OCI-LY7 (cell line): ENCODE measurements around the gene NES. TPM values are rescaled to one million over a fixed set of nuclear protein-coding genes. Genes with fewer than 3 reads are reported as not detected.

ENCODE experiments used
- BruUV-seq: library from RNA; stranded (reverse); fragments of 400-500 nt; replicated peaks from 2 replicates; lab custom pipeline; 2021; lab: Mats Ljungman, UMichigan
- CTCF ChIA-PET: fragments of 300-600 bp; sonication (Branson Sonifier 250); formaldehyde crosslinking; loops from one replicate; lab custom pipeline; 2022; ENCODE audit warnings: antibody characterized with exemption; ENCODE audit not compliant: unreplicated experiment; lab: Charles Lee
- POLR2A ChIA-PET: fragments of 300-600 bp; sonication (Branson Sonifier 250); formaldehyde crosslinking; loops from one replicate; lab custom pipeline; 2022; ENCODE audit warnings: antibody characterized with exemption; lab: Charles Lee
- DNase-seq: peaks from one replicate; pipeline ENCODE4 v3.0.0-alpha.2; 2015; ENCODE audit warnings: low spot score
- H2AFZ ChIP-seq: fragments of 200-600 bp; sonication (generic), shearing (Covaris generic); 2 replicates; pipeline ENCODE4 v1.6.1; 2014; ENCODE audit warnings: mild to moderate bottlenecking, antibody characterized with exemption, low read length, moderate library complexity
- H3K27ac ChIP-seq: fragments of 200-600 bp; sonication (generic); 2 replicates; pipeline ENCODE4 v1.5.1; 2014; ENCODE audit warnings: mixed run types, low read depth, mild to moderate bottlenecking, moderate library complexity, low read length, inconsistent platforms; ENCODE audit not compliant: poor library complexity, severe bottlenecking
- H3K36me3 ChIP-seq: fragments of 200-600 bp; sonication (generic); 2 replicates; pipeline ENCODE4 v1.6.1; 2014; ENCODE audit warnings: mild to moderate bottlenecking, antibody characterized with exemption, low read length, moderate library complexity, mixed read lengths; ENCODE audit not compliant: insufficient read depth
- H3K4me1 ChIP-seq: fragments of 200-600 bp; sonication (generic); 2 replicates; pipeline ENCODE4 v1.5.1; 2014; ENCODE audit warnings: mild to moderate bottlenecking, low read length; ENCODE audit not compliant: insufficient read depth, poor library complexity, severe bottlenecking
- H3K4me2 ChIP-seq: fragments of 200-600 bp; sonication (generic); 2 replicates; pipeline ENCODE4 v1.6.1; 2014; ENCODE audit warnings: mild to moderate bottlenecking, low read length
- H3K4me3 ChIP-seq: fragments of 200-600 bp; sonication (generic); 2 replicates; pipeline ENCODE4 v1.5.1; 2014; ENCODE audit warnings: mild to moderate bottlenecking, low read depth, low read length; ENCODE audit not compliant: poor library complexity, severe bottlenecking
- H3K79me2 ChIP-seq: fragments of 200-600 bp; sonication (generic); 2 replicates; pipeline ENCODE4 v1.6.1; 2016; ENCODE audit warnings: low read depth, mild to moderate bottlenecking, low read length, moderate library complexity, mixed read lengths; ENCODE audit not compliant: insufficient read depth
- H3K9me2 ChIP-seq: fragments of 200-600 bp; sonication (generic); 2 replicates; pipeline ENCODE4 v1.6.1; 2016; ENCODE audit warnings: mild to moderate bottlenecking, low read length, mixed read lengths; ENCODE audit not compliant: insufficient read depth
- H3K9me3 ChIP-seq: fragments of 200-600 bp; sonication (generic); 2 replicates; pipeline ENCODE4 v1.6.1; 2014; ENCODE audit warnings: mild to moderate bottlenecking, mixed run types, low read length, mixed read lengths
- H4K20me1 ChIP-seq: fragments of 200-600 bp; sonication (generic); 2 replicates; pipeline ENCODE4 v1.6.1; 2014; ENCODE audit warnings: mild to moderate bottlenecking, antibody characterized with exemption, low read length, moderate library complexity, mixed read lengths; ENCODE audit not compliant: insufficient read depth
- EZH2phosphoT487 ChIP-seq: fragments of 200-600 bp; sonication (generic); IDR thresholded peaks from 2 replicates; pipeline ENCODE4 v1.6.1; 2018; ENCODE audit warnings: low read depth, borderline replicate concordance, mild to moderate bottlenecking, mixed run types, antibody characterized with exemption, low read length, moderate library complexity, mixed read lengths
- intact Hi-C: fragments of 100-400 bp; cut with micrococcal nuclease; formaldehyde crosslinking; loops from one replicate; pipeline ENCODE4 v1.10.0; 2022; ENCODE audit not compliant: unreplicated experiment
- total RNA-seq, 2 experiments: library from RNA; depleted of rRNA in 1 of 2; stranded (reverse); fragments of >200 nt in 1 of 2; shearing (Covaris generic) in 1 of 2; gene quantifications; 2 replicates each; pipeline ENCODE4 v1.2.3, GENCODE V29; 2014 to 2022
- TF ChIP-seq, protein P1 (sequence below): fragments of 200-600 bp; sonication (generic); conservative IDR thresholded peaks from 2 replicates; pipeline ENCODE4 v1.5.1; 2014; ENCODE audit warnings: mild to moderate bottlenecking, antibody characterized with exemption, low read length, moderate library complexity, mixed read lengths

Gene NES
- total RNA-seq, 2 experiments from 2014 or later = not detected

DNA sequence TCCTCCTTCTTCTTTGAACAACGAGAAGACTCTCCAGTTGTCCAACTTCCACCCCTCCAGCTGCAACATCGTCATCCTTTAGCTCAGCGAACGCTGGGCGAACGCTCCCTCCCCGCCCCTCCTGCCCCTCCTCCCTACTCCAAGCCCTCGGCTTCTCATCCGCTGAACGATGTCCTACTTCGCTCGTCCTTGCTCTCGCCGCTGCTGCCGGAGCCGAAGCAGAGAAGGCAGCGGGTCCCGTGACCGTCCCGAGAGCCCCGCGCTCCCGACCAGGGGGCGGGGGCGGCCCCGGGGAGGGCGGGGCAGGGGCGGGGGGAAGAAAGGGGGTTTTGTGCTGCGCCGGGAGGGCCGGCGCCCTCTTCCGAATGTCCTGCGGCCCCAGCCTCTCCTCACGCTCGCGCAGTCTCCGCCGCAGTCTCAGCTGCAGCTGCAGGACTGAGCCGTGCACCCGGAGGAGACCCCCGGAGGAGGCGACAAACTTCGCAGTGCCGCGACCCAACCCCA, 35.4 kb downstream of the NES start, which contains the start of gene BCAN:
Gene BCAN, plus strand, starts transcription at position 357 of the 504 bp plus-strand sequence. CDS start 3,938 bp downstream, outside the sequence.
- no peaks in the 10 kb centered on the region for H3K9me2 ChIP-seq
- H3K27ac ChIP-seq = no peak within 1 kb of the TSS
- no peak for DNase-seq
- no peaks in the 10 kb centered on the region for H4K20me1 ChIP-seq
- TF ChIP-seq, protein P1, sequence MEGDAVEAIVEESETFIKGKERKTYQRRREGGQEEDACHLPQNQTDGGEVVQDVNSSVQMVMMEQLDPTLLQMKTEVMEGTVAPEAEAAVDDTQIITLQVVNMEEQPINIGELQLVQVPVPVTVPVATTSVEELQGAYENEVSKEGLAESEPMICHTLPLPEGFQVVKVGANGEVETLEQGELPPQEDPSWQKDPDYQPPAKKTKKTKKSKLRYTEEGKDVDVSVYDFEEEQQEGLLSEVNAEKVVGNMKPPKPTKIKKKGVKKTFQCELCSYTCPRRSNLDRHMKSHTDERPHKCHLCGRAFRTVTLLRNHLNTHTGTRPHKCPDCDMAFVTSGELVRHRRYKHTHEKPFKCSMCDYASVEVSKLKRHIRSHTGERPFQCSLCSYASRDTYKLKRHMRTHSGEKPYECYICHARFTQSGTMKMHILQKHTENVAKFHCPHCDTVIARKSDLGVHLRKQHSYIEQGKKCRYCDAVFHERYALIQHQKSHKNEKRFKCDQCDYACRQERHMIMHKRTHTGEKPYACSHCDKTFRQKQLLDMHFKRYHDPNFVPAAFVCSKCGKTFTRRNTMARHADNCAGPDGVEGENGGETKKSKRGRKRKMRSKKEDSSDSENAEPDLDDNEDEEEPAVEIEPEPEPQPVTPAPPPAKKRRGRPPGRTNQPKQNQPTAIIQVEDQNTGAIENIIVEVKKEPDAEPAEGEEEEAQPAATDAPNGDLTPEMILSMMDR = no peak
- no peak for TF ChIP-seq EZH2phosphoT487
- no peaks in the 10 kb centered on the region for H3K9me3 ChIP-seq
- H3K4me2 ChIP-seq = no peak within 1 kb of the TSS
- CTCF ChIA-PET = no interaction called here
- POLR2A ChIA-PET = no interaction called here
- intact Hi-C loops = no loop called here
- no peaks in the 10 kb centered on the region for H3K36me3 ChIP-seq
- H3K79me2 ChIP-seq = no peaks in the 10 kb centered on the region
- no peak within 1 kb of the TSS for H2AFZ ChIP-seq
- BruUV-seq = no TSS peak
- no peaks in the 10 kb centered on the region for H3K4me1 ChIP-seq
- no peak within 1 kb of the TSS for H3K4me3 ChIP-seq

DNA sequence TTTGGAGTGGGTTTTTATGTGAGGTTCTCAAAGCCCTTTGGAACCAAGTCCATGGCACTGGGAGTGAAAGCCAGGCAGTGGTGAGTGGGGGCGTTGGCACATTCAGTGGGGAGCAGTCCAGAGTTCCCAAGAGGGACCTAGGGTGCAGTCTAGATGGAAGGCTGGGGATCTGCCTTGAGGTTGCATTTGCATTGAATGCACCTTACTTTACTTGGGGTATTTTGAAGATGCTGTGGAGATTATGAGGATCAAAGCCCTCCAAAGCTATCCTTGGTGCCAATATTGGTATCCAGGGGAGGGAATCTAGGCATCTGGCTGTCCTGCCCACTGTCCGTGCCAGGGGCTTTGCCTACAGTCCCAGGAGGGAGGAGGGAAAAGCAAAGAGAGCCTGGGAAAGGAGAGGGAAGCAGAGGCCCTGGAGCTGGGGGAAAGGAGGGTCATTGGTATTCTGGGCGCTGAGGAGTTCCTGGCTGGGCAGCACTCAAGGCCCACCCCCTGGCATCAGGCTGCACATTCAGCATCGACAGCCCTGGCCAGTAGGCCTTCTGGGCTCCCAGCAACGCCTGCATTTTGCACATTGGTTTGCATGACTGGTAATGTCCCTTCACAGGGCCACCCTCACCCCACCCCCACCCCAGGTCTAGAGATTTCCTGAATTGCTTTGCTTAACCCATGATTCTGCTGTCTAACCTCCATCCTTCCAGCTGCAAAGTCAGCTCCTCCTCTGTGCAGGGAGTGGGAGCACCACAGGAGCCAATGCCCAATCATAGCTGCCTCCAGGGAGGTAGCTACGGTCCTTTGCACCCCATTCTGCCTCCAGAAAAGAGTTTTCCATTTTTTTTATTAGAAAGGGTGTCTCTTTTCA, 36.1 kb downstream of the NES start:
- ChIA-PET CTCF (no interaction called here), POLR2A (no interaction called here)
- intact Hi-C loops = no loop called here
- Histone ChIP-seq H3K36me3 (no peaks in the 10 kb centered on the region), H3K9me2 (no peaks in the 10 kb centered on the region), H3K27ac (no peak overlapping the region), H3K4me3 (no peak overlapping the region), H3K9me3 (no peaks in the 10 kb centered on the region), H3K4me2 (no peak overlapping the region), H3K79me2 (no peaks in the 10 kb centered on the region), H4K20me1 (no peaks in the 10 kb centered on the region), H3K4me1 (no peaks in the 10 kb centered on the region), H2AFZ (no peak overlapping the region)
- DNase-seq = no peak
- TF ChIP-seq, protein P1 = no peak
- TF ChIP-seq EZH2phosphoT487 = no peak
- BruUV-seq = no TSS peak

DNA sequence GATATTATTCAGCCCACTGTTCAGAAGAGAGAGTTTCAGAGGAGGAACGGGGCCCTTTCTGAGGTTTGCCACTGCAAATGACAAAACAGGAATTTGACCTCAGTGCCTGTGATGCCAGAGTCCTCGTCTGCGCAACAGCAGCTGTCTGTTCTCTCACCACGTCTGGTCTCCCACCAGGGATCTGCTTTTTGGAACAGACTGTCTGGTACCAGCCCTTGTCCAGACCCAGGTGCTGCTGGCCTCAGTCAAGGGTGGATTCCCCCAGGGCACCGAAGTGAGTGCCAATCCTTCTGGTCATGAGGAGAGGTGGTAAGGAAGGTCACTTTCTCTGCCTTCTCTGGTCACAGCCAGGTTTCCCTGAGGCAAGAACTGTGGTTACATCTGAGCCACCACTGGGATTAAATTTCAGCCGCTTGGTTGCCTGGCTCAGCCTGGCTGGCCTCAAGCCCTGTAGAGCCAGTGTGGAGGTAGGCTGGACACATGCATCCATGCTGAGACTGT, 37.6 kb downstream of the NES start:
- H3K4me1 ChIP-seq = no peaks in the 10 kb centered on the region
- intact Hi-C loops = no loop called here
- no peak for DNase-seq
- TF ChIP-seq EZH2phosphoT487 = no peak
- TF ChIP-seq, protein P1 = no peak
- no peak overlapping the region for H2AFZ ChIP-seq
- no peaks in the 10 kb centered on the region for H3K9me3 ChIP-seq
- no peak overlapping the region for H3K4me3 ChIP-seq
- H3K27ac ChIP-seq = no peak overlapping the region
- H3K79me2 ChIP-seq = no peaks in the 10 kb centered on the region
- CTCF ChIA-PET = interaction anchor here (0.5 kb wide), 1 partner anchor 112 kb away, joined by 4 read pairs; no protein-coding TSS in a partner anchor
- POLR2A ChIA-PET = no interaction called here
- H3K9me2 ChIP-seq = no peaks in the 10 kb centered on the region
- H3K4me2 ChIP-seq = no peak overlapping the region
- no peaks in the 10 kb centered on the region for H4K20me1 ChIP-seq
- BruUV-seq = no TSS peak
- H3K36me3 ChIP-seq = no peaks in the 10 kb centered on the region
